A549 (cell line): ENCODE data around the gene CPA5. TPM values are rescaled to one million over a fixed set of nuclear protein-coding genes. Genes with fewer than 3 reads are reported as not detected.

Source experiments
- ATAC-seq, 2 experiments: fragments of 200-7000 bp in 1 of 2; fragments of >200 bp in 1 of 2; cut with Nextera tagmentation in 1 of 2; cut with Tn5 transposase in 1 of 2; 3 replicates each; pipeline versions ENCODE4 v1.8.0 to v1.9.1; 2018 to 2020; ENCODE audit warnings: mild to moderate bottlenecking in 1 of 2, moderate library complexity in 1 of 2
- CTCF ChIA-PET: fragments of 300-600 bp; sonication (Branson Sonifier 250); formaldehyde crosslinking; extraction: SDS; loops from one replicate; lab custom pipeline; 2021; ENCODE audit warnings: antibody characterized with exemption, inconsistent platforms; lab: Yijun Ruan, JAX
- POLR2A ChIA-PET: fragments of 350-600 bp; formaldehyde crosslinking; extraction: SDS; loops from one replicate; lab custom pipeline; 2021; ENCODE audit warnings: antibody characterized with exemption, inconsistent platforms; lab: Yijun Ruan, JAX
- DNase-seq, 2 experiments: peaks; one replicate each; pipeline versions ENCODE4 v3.0.0 to v3.0.0-alpha.2; 2011 to 2016; ENCODE audit warnings: low read depth in 1 of 2, low spot score in 1 of 2
- FAIRE-seq: peaks from 2 replicates; lab custom pipeline; 2011; peaks lifted over from hg19 to GRCh38; lab: Jason Lieb, UNC
- H3K27ac ChIP-seq, 2 experiments: fragments of >200 bp; sonication (Bioruptor Twin); formaldehyde crosslinking; 3 replicates each; pipeline ENCODE4 v1.5.1; 2016 to 2017
- H3K4me1 ChIP-seq: fragments of >200 bp; sonication (Bioruptor Twin); formaldehyde crosslinking; 3 replicates; pipeline ENCODE4 v1.6.1; 2016
- H3K4me2 ChIP-seq: fragments of >200 bp; sonication (Bioruptor Twin); formaldehyde crosslinking; 3 replicates; pipeline ENCODE4 v1.6.1; 2016
- H3K4me3 ChIP-seq: fragments of >200 bp; sonication (Bioruptor Twin); formaldehyde crosslinking; 3 replicates; pipeline ENCODE4 v1.5.1; 2016
- H3K9me3 ChIP-seq: fragments of >200 bp; sonication (Bioruptor Twin); formaldehyde crosslinking; 3 replicates; pipeline ENCODE4 v1.6.1; 2016
- CBX2 ChIP-seq: fragments of 200-600 bp; sonication (generic); IDR thresholded peaks from 2 replicates; pipeline ENCODE4 v1.6.1; 2016; ENCODE audit warnings: low read depth, mild to moderate bottlenecking, borderline replicate concordance
- CEBPB ChIP-seq, 2 experiments: fragments of >200 bp in 1 of 2; sonication (Bioruptor Twin) in 1 of 2; formaldehyde crosslinking in 1 of 2; IDR thresholded peaks; 2 replicates each; pipeline ENCODE4 v1.6.1; 2012 to 2016
- CHD2 ChIP-seq: fragments of 150-350 bp; IDR thresholded peaks from 2 replicates; pipeline ENCODE4 v1.6.1; 2014; ENCODE audit warnings: low read length; ENCODE audit not compliant: partially characterized antibody
- EHMT2 ChIP-seq: fragments of 200-600 bp; sonication (generic); IDR thresholded peaks from 2 replicates; pipeline ENCODE4 v1.6.1; 2016; ENCODE audit warnings: antibody characterized with exemption, low read depth, mild to moderate bottlenecking, moderate library complexity
- ELK1 ChIP-seq: fragments of 150-350 bp; IDR thresholded peaks from 2 replicates; pipeline ENCODE4 v1.6.1; 2014; ENCODE audit warnings: low read depth, mild to moderate bottlenecking, low read length
- FOSB ChIP-seq: fragments of 250-450 bp; sonication (Bioruptor Pico); IDR thresholded peaks from 2 replicates; pipeline ENCODE4 v1.5.0; 2020; ENCODE audit warnings: mild to moderate bottlenecking, moderate library complexity
- FOXS1 ChIP-seq: fragments of 250-450 bp; sonication (Bioruptor Pico); IDR thresholded peaks from 2 replicates; pipeline ENCODE4 v1.5.0; 2020; ENCODE audit warnings: mild to moderate bottlenecking, moderate library complexity
- GATA3 ChIP-seq: IDR thresholded peaks from 2 replicates; pipeline ENCODE4 v1.6.1; 2012; ENCODE audit warnings: borderline replicate concordance
- HDAC2 ChIP-seq: fragments of 200-600 bp; sonication (generic); IDR thresholded peaks from 2 replicates; pipeline ENCODE4 v1.6.1; 2016
- HES2 ChIP-seq: fragments of >200 bp; sonication (Bioruptor Twin); formaldehyde crosslinking; IDR thresholded peaks from 2 replicates; pipeline ENCODE4 v1.6.1; 2016
- HEYL ChIP-seq: fragments of 250-450 bp; sonication (Bioruptor Pico); IDR thresholded peaks from 2 replicates; pipeline ENCODE4 v1.8.0; 2021; ENCODE audit warnings: mild to moderate bottlenecking, moderate library complexity
- HMGXB4 ChIP-seq: fragments of 250-450 bp; sonication (Bioruptor Pico); IDR thresholded peaks from 2 replicates; pipeline ENCODE4 v1.5.0; 2021; ENCODE audit warnings: mild to moderate bottlenecking, moderate library complexity, borderline replicate concordance
- HOXA7 ChIP-seq: fragments of 250-450 bp; sonication (Bioruptor Pico); IDR thresholded peaks from 2 replicates; pipeline ENCODE4 v1.5.0; 2020; ENCODE audit warnings: mild to moderate bottlenecking, moderate library complexity
- JUN ChIP-seq, 2 experiments: fragments of >200 bp; sonication (Bioruptor Twin); formaldehyde crosslinking; IDR thresholded peaks; 2 replicates in 1 of 2; 3 replicates in 1 of 2; pipeline ENCODE4 v1.6.1; 2016 to 2017
- KDM5A ChIP-seq: fragments of 200-600 bp; sonication (generic); IDR thresholded peaks from 2 replicates; pipeline ENCODE4 v1.6.1; 2016; ENCODE audit warnings: antibody characterized with exemption, mild to moderate bottlenecking
- POLR2A ChIP-seq: IDR thresholded peaks from 2 replicates; pipeline ENCODE4 v1.6.1; 2012; ENCODE audit warnings: mild to moderate bottlenecking, low read length
- RAD21 ChIP-seq, 2 experiments: fragments of >200 bp in 1 of 2; sonication (Bioruptor Twin) in 1 of 2; formaldehyde crosslinking in 1 of 2; IDR thresholded peaks in 1 of 2; conservative IDR thresholded peaks in 1 of 2; 2 replicates in 1 of 2; 3 replicates in 1 of 2; pipeline ENCODE4 v1.6.1; 2012 to 2018; ENCODE audit warnings: inconsistent platforms in 1 of 2
- REST ChIP-seq: fragments of 200-600 bp; sonication (generic); IDR thresholded peaks from 2 replicates; pipeline ENCODE4 v1.6.1; 2016; ENCODE audit warnings: antibody characterized with exemption, mild to moderate bottlenecking, moderate library complexity
- SREBF2 ChIP-seq: fragments of 450-650 bp; IDR thresholded peaks from 2 replicates; pipeline ENCODE4 v1.6.1; 2014; ENCODE audit warnings: mild to moderate bottlenecking, moderate library complexity
- TFCP2L1 ChIP-seq: fragments of 250-450 bp; sonication (Bioruptor Pico); IDR thresholded peaks from 2 replicates; pipeline ENCODE4 v1.5.0; 2021; ENCODE audit warnings: mild to moderate bottlenecking
- USF2 ChIP-seq: fragments of 450-650 bp; IDR thresholded peaks from 2 replicates; pipeline ENCODE4 v1.6.1; 2014; ENCODE audit warnings: antibody characterized with exemption
- ZFP36 ChIP-seq: fragments of 450-650 bp; IDR thresholded peaks from 2 replicates; pipeline ENCODE4 v1.6.1; 2014; ENCODE audit warnings: borderline replicate concordance; ENCODE audit not compliant: partially characterized antibody
- ZSCAN20 ChIP-seq: fragments of 250-450 bp; sonication (Bioruptor Pico); IDR thresholded peaks from 2 replicates; pipeline ENCODE4 v1.8.0; 2022; ENCODE audit warnings: mild to moderate bottlenecking, moderate library complexity
- WGBS: methylation state at CpG from one replicate; pipeline ENCODE4 v1.1.6; 2017; ENCODE audit errors: missing lambda C conversion rate; 5-methylcytosine and 5-hydroxymethylcytosine counted together
- polyA plus RNA-seq, 4 experiments: library from polyadenylated mRNA; depleted of rRNA in 3 of 4; stranded (reverse); fragments of >200 nt; fragmentation: RNase III in 1 of 4; extraction: RNeasy Plus Mini Kit Qiagen cat#74134 plus additional on column Dnase treatment in 1 of 4; gene quantifications; 2 replicates in 3 of 4; 3 replicates in 1 of 4; pipeline ENCODE4 v1.2.3, GENCODE V29; 2011 to 2017
- TF ChIP-seq, protein P1 (sequence below): fragments of >200 bp; sonication (Bioruptor Twin); formaldehyde crosslinking; IDR thresholded peaks from 3 replicates; pipeline ENCODE4 v1.6.1; 2016

Gene CPA5
- polyA plus RNA-seq, 2 of the 4 experiments (the other 2 are of a cell fraction): not detected

DNA sequence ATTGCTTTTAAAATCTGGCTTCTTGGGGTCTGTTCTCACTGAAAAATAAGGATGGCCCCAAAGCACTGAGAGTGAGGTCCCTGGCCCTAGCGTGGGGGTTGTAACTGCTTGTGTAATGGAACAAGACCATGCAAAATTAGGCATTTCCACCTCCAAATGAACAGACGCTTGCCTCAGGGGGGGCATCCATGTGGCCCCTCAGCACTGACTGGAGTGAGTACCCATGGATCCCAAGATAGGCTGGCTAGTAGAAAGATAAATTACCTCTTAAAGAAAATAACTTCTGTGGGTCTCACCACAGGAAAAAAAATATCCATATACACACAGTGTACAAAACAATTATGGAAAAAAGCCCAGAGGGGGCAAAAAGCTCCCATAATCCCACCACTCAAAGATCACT is 20.5 kb downstream of the CPA5 start (continued):
- TF ChIP-seq HMGXB4 (CRISPR knock-in tag) (no peak), RAD21 (conservative IDR thresholded peaks at IDR 0.05 in 1 of 2, IDR thresholded peaks at IDR 0.05 in 1 of 2) (no peak)

DNA sequence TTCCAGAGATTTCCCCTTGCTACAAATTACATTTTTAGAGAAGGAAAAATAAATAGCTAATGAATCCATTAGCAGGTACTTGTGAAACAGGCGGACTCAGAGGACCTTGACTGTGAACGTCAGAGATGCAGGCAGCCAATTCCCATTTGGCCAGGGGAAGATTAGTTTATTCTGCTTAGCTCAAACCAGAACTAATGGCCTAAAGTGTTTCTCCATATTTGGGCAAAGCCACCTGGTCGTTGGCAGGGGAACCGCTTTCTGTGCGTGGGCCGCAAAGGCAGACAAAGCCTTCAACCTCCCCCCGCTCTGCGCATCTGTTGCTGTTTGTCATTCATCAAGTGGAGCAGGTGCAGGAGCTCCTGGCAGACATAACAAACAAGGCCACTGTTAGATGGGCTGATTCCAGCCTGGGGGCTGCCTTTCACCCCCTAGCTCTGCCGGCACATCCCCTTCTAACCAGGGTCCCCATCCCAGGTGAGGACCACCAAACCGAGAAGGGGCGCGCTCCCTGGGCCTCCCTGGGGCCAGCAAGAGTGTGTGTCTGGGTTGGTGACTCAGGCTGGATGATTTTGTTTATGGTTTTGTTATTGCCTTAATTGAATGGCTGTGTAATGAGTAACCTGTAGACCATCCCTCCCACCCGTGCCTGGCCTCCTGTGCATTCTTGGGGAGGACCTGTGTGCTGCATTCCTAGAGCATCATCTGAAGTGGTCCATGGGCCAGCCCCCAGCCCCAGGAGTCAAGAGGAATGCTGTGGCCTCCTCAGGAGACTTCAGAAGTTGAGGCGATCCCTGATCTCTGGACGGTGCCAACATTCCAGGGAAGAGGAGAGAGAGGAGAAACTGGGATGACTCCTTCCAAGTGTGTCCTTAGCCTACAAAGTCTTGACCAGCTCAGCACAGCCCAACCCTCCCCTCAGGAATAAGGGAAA is 21.2 kb downstream of the CPA5 start:
- Histone ChIP-seq H3K9me3 (peaks cover under 1% of the 10 kb centered on the region; the same call in 2 of the 3 replicates), H3K4me1 (peaks cover 30% of the 10 kb centered on the region), H3K4me2 (no peak overlapping the region), H3K4me3 (no peak overlapping the region), H3K27ac (no peak overlapping the region)
- TF ChIP-seq ZSCAN20 (CRISPR knock-in tag): no peak
- no peak for TF ChIP-seq GATA3
- TF ChIP-seq HOXA7 (CRISPR knock-in tag): no peak
- no peak for TF ChIP-seq CHD2
- no peak for TF ChIP-seq CEBPB (IDR thresholded peaks at IDR 0.05)
- ATAC-seq (no peak), FAIRE-seq (no peak), DNase-seq (no peak)
- CTCF ChIA-PET: interaction anchor here (1.0 to 1.3 kb wide), 4 partner anchors 11 to 21 kb away, joined by 3 read pairs; partner anchors contain the start of gene CPA5
- 83% methylated on average over 15 of the region's 15 CpGs for WGBS
- POLR2A ChIA-PET: no interaction called here

GRCh38 chr7:130366564-130366963 is 21.9 kb downstream of the CPA5 start:
- H3K4me2 ChIP-seq: no peak overlapping the region
- H3K4me3 ChIP-seq: no peak overlapping the region
- no peak overlapping the region for H3K27ac ChIP-seq

More at GRCh38 chr7:130366564-130366963, 21.9 kb downstream of the CPA5 start:
- H3K9me3 ChIP-seq: no peaks in the 10 kb centered on the region
- H3K4me1 ChIP-seq: peaks cover 30% of the 10 kb centered on the region
- 85% methylated on average over 5 of the region's 6 CpGs for WGBS
- CTCF ChIA-PET: interaction anchor here (1.3 kb wide), 1 partner anchor 10 kb away, joined by 3 read pairs; no protein-coding TSS in a partner anchor
- no peak for TF ChIP-seq ZFP36
- TF ChIP-seq GATA3: no peak
- no peak for TF ChIP-seq HOXA7 (CRISPR knock-in tag)
- no peak for TF ChIP-seq SREBF2
- TF ChIP-seq HES2: no peak
- no peak for TF ChIP-seq RAD21 (conservative IDR thresholded peaks at IDR 0.05 in 1 of 2, IDR thresholded peaks at IDR 0.05 in 1 of 2)
- TF ChIP-seq HDAC2: no peak
- TF ChIP-seq USF2: no peak
- no peak for TF ChIP-seq POLR2A
- TF ChIP-seq CBX2: no peak
- TF ChIP-seq FOSB (CRISPR knock-in tag): no peak
- TF ChIP-seq, protein P1, sequence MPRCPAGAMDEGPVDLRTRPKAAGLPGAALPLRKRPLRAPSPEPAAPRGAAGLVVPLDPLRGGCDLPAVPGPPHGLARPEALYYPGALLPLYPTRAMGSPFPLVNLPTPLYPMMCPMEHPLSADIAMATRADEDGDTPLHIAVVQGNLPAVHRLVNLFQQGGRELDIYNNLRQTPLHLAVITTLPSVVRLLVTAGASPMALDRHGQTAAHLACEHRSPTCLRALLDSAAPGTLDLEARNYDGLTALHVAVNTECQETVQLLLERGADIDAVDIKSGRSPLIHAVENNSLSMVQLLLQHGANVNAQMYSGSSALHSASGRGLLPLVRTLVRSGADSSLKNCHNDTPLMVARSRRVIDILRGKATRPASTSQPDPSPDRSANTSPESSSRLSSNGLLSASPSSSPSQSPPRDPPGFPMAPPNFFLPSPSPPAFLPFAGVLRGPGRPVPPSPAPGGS: no peak
- TF ChIP-seq ELK1: no peak
- no peak for TF ChIP-seq REST
- no peak for TF ChIP-seq EHMT2
- no peak for TF ChIP-seq TFCP2L1 (CRISPR knock-in tag)
- no peak for TF ChIP-seq FOXS1
- TF ChIP-seq HEYL (CRISPR knock-in tag): no peak
- no peak for TF ChIP-seq KDM5A
- no peak for TF ChIP-seq JUN (IDR thresholded peaks at IDR 0.05)
- POLR2A ChIA-PET: no interaction called here
- FAIRE-seq (no peak), ATAC-seq (no peak), DNase-seq (no peak)
